ENCODE measurements around the gene ODAM.

The ODAM gene

GRCh38 chr4:70251250-70251944, 55.9 kb downstream of the ODAM start:
- no peak overlapping the region for H3K4me3 ChIP-seq (ENCODE audit: low read length)
- TF ChIP-seq ZNF274 (IDR thresholded peaks at IDR 0.05; ENCODE audit: low read depth, low read length): no peak

GRCh38 chr4:70251945-70252277, 56.4 kb downstream of the ODAM start:
- H3K4me3 ChIP-seq (ENCODE audit: low read length): no peak overlapping the region
- TF ChIP-seq ZNF274 (IDR thresholded peaks at IDR 0.05; ENCODE audit: low read depth, low read length): no peak
